ENCODE results near the gene RAB29.

DNA sequence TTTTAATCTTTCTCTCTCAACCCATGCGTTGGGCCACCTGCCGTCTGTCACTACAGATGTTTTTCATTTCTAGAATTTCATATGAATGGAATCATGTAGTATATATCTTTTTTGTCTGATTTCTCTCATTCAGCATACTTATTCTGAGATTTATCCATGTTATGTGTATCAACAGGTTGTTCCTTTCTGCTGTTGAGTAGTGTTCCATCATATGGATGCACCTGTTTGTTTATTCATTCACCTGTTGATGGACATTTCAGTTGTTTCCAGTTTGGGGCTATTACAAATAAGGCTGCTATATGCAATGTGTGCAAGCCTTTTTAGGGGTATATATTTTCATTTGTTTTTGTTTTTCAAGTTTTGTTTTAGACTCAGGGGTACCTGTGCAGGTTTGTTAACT is 47.1 kb upstream of the RAB29 start:
- no peak for TF ChIP-seq CTCF (conservative IDR thresholded peaks at IDR 0.05 in 1 of 2, IDR thresholded peaks at IDR 0.05 in 1 of 2; ENCODE audit: extremely low read depth in 1 of 2, insufficient read depth in 1 of 2, low read depth in 1 of 2, low read length in 2 of 2)
- no peak for TF ChIP-seq EZH2 (IDR thresholded peaks at IDR 0.05; ENCODE audit: borderline replicate concordance, low read length)

Measured in mammary epithelial cell (primary cell).